DMS 273 treated with DMSO at 0.1 percent for 48 hours (cell line): ENCODE data around the gene HK3.
"Not testable (repeated sequence)": the region's sequence is repeated elsewhere in the genome, so short reads cannot be mapped to it uniquely, and the experiment has no call there.

Source experiments
- DNase-seq: peaks from one replicate; lab custom pipeline; 2025; lab: John Stamatoyannopoulos, UW

The HK3 gene

GRCh38 chr5:176883700-176884570, 15.2 kb downstream of the HK3 start:
- DNase-seq: no peak

DNA sequence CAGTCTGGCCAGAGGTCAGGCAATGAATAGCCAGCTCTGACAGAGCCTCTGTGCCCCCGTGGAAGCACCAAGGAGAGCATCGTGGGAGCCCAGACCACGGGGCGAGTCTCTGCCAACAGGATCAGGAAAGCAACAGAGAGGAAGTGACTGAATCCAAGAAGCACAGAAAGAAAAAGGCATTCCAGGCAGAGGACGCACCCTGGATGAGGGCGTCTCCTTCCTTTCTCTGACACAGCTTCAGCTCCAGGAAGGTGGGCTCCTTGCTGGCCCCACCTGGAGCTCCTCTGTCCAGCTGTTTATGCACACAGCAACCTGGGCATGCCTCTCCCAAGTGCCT, 16.6 kb downstream of the HK3 start:
- no peak for DNase-seq

- DNase-seq: no peak
Measured at GRCh38 chr5:176881816-176882566, 17.2 kb downstream of the HK3 start.

DNA sequence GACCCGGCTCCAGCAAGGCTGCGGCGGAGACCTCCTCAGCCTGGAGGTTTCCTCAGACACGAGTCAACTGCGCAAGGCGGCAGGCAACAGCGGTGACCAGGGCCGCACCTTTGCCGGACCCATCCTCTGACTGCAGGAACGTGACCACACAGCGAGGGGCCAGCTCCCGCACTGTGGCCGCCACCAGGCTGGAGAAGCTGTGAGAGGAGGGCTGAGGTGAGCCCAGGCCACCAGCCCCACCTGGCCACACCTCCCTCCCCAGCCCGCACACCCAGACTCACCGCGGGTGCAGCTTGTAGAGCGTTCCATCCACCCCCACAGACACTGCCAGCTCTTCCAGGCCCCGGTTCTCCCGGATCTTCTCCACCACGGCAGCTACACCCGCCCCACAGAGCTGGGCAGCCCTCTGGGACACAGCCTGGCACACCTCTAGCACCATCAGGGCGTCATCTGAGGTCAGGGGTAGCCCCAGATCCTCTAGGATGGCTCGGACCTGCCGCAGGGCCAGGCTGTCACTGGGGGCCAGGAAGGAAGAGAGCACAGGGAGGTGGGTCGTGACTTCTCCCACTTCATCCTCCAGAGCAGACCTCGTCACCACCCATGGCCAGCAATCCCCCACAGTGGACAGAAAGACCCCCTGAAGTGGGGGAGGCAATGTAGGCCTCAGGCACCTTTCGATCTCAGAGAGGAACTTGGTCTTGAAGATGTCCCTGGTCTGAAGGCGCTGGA, 18.0 kb downstream of the HK3 start:
- DNase-seq: no peak

- DNase-seq: no peak
Measured at GRCh38 chr5:176880366-176881020, 18.7 kb downstream of the HK3 start.

GRCh38 chr5:176879663-176880361, 19.3 kb downstream of the HK3 start:
- DNase-seq: no peak

DNA sequence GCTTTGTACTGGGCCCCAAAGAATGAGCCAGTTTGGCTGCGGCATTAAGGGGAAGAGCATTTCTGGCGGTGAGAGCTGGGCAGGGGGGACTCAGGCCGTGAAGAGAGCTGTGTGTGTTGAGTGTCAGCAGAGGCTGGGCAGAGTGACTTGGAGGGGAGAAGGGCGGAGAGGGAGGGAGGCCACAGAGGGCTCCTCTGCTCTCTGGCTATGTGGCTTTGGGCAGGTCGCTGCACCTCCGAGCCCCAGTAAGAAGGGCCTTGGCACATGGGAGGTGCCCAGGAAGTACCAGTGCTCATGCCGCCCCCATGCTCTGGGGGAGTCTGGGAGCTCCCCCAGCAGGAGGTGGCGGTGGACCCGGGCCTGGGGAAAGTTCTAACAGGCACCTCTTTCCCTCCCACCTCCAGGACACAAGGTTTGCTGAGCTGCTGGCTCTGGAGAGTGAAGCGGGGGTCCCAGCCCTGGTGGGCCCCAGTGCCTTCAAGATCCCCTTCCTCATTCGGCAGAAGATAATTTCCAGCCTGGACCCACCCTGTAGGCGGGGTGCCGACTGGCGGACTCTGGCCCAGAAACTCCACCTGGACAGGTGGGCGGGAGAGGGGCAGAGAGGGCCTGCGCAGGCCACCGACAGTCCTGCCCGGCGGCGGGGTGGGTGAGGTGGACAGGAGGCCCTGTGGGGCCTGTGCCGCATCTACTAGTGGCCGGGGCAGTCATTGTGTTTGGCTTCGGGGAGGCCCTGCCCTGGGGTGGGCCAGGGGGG, 20.1 kb downstream of the HK3 start:
- no peak for DNase-seq

- no peak for DNase-seq
Measured at GRCh38 chr5:176878463-176878862, 20.7 kb downstream of the HK3 start.

DNA sequence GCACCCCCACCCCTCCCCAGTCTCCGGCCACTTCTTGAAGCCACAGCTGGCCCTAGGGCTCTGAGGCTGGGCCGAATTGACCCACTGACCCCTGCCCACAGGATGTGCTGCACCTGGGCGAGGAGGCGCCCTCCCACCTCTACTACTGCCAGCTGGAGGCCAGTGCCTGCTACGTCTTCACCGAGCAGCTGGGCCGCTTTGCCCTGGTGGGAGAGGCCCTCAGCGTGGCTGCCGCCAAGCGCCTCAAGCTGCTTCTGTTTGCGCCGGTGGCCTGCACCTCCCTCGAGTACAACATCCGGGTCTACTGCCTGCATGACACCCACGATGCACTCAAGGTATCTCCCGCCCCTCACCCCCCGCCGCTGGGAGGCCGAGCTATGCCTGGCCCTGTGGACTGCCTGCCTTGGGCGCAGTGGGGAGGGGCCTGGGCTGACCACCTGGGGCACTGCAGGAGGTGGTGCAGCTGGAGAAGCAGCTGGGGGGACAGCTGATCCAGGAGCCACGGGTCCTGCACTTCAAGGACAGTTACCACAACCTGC, 21.3 kb downstream of the HK3 start:
- no peak for DNase-seq

DNA sequence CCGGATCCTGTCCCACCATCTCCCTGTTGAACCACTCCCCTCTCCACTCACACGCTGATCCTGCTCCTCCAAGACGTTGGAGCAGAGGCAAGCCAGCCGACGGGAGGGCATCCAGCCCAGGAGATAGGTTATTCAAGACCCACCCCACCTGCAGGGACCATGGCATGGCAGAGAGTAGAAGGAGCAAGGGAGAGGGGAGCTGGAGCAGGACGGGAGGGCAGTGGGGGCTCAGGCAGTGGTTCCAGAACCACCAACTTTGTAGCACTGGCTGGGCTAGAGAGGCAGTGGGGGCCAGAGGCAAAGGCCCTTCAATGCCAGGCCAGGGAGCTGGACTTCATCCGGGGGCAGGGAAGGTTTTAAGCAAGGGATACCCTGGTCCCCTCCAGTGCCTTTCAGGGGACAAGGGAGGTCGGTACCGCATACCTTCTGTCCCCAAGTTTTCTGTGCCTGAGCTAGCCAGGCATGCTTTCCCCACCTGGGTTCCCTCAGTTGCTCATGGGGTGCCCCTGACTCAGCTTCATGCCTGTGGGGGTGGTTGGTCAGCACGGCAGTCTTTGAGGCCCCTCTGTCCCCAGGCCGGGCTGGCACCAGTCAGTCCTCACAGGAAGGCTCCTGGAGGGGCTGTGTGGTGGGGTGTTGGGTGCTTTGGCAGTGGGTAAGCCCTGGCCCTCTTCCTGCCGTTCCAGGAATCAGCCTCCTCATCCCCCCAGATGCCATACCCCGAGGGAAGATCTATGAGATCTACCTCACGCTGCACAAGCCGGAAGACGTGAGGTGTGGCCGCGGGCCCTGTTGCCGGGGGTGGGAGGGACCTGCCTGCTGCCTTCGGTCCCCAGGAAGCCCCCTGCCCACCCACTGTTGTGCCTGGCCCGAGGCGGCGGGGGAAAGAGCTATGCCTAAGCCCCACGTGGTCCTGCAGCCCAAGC, 22.4 kb downstream of the HK3 start:
- no peak for DNase-seq

- no peak for DNase-seq
Measured at GRCh38 chr5:176875783-176876505, 23.2 kb downstream of the HK3 start.

DNA sequence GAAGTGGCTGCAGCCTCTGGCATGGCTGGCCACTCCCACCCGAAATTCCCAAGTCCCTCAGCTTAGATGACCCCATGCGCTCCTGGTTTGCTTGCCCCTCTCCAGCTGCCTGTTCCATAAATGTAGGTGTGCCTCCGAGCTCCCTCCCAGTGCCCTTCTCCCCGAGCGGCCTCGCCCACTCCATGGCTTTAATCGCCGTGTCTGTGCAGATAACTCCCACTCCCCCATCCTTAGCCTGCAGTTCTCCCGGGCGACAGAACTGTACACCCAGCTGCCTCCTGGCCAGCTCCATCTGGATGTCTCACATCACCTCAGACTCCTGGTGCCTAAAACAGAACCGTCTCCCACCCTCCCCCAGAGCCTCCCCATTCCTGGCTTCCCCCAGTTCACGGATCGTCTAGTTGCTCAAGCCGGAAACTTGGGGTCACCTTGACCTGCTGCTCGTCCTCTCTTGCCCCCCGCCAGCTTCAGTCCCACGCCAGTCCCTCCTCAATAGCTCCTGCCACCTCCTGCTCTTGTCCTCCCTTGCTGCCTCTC, 24.1 kb downstream of the HK3 start:
- no peak for DNase-seq

DNA sequence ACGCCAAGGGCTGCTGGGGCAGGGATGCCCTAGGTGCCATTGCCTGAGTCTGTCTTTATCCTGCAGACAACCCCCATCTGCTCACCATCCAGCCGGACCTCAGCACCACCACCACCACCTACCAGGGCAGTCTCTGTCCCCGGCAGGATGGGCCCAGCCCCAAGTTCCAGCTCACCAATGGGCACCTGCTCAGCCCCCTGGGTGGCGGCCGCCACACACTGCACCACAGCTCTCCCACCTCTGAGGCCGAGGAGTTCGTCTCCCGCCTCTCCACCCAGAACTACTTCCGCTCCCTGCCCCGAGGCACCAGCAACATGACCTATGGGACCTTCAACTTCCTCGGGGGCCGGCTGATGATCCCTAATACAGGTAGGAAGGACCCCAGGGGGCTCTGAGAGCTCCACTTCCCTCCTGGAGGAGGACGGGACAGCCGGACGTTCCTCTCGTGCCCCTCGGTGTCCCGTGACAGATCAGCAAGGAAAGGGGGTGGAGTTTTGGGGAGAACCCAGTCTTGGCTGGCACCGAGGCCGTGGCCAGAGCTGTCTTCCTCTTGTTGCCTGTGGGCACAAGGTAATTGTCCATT, 24.9 kb downstream of the HK3 start:
- no peak for DNase-seq

DNA sequence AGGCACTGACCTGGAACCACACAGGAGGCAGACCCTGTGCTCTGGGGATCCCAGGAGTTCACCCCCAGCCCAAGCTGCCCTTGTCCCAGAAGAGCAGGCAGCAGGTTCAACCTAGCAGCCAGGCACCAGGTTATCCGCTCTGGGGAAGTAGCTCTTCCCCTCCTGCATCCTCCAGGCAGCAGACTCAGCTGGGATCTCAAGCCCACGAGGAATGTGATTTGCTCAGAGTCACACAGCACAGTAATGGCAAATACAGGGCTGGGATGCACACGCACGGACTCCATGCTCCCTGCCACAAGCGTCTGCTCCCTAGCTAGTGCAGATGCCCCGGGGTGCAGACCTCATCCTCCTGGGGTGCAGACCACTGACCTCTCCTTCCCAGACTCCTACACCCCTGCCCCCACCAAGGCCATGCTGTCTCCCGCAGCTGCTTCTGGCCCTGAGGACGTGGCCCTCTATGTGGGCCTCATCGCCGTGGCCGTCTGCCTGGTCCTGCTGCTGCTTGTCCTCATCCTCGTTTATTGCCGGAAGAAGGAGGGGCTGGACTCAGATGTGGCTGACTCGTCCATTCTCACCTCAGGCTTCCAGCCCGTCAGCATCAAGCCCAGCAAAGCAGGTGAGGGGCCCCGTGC, 25.5 kb downstream of the HK3 start:
- DNase-seq: no peak

- not testable (repeated sequence) for DNase-seq
Measured at GRCh38 chr5:176873011-176873410, 26.1 kb downstream of the HK3 start.

DNA sequence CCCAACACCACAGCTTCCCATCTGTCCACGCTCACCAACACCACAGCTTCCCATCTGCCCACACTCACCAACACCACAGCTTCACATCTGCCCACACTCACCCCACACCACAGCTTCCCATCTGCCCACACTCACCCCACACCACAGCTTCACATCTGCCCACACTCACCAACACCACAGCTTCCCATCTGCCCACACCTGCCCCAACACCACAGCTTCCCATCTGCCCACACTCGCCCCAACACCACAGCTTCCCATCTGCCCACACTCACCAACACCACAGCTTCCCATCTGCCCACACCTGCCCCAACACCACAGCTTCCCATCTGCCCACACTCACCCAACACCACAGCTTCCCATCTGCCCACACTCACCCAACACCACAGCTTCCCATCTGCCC, 26.6 kb downstream of the HK3 start:
- DNase-seq: not testable (repeated sequence)

DNA sequence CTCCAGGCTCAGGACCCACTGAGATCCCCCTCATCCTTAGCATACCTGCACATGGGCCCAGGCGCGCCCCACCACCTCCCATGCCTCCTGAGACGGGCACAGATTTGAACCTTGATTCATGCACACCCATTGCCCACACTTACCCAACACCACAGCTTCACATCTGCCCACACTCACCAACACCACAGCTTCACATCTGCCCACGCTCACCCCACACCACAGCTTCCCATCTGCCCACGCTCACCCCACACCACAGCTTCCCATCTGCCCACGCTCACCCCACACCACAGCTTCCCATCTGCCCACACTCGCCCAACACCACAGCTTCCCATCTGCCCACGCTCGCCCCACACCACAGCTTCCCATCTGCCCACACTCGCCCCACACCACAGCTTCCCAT, 28.5 kb downstream of the HK3 start:
- DNase-seq: not testable (repeated sequence)
